ENCODE measurements around the gene SIRT2. TPM values are rescaled to one million over a fixed set of nuclear protein-coding genes. Genes with fewer than 3 reads are reported as not detected.
"Not testable (repeated sequence)": the region's sequence is repeated elsewhere in the genome, so short reads cannot be mapped to it uniquely, and the experiment has no call there.

The SIRT2 gene
- total and polyA plus RNA-seq, 4 donors = 34.6 to 51.2 (median 38.6) TPM

- DNase-seq; H3K4me1 ChIP-seq (ENCODE audit: control insufficient read depth in 1 of 2, insufficient read depth in 2 of 2, low read length in 2 of 2); H3K9me3 ChIP-seq (ENCODE audit: control insufficient read depth, low read length); H3K27ac ChIP-seq (ENCODE audit: low read depth in 1 of 2, low read length in 2 of 2); H3K27me3 ChIP-seq (ENCODE audit: control insufficient read depth in 1 of 2, insufficient read depth in 2 of 2, low read length in 1 of 2); H3K36me3 ChIP-seq (ENCODE audit: control insufficient read depth in 1 of 2, insufficient read depth in 2 of 2, low read length in 1 of 2); H3K4me3 ChIP-seq (ENCODE audit: low read length in 2 of 2); intact Hi-C loops (cut with DNase I); ATAC-seq (ENCODE audit: low FRiP score): not testable (repeated sequence)
- WGBS, 2 donors = 93 to 95% methylated on average over 7 of the region's 7 CpGs
Observed at GRCh38 chr19:38829203-38829602, 70.2 kb downstream of the SIRT2 start.

Other genes with a start within 250 kb of the SIRT2 start
- 1 to 10 TPM; 1.9 to 2.8 TPM for gene CAPN12, start 155.1 kb downstream of the SIRT2 start, total RNA-seq
- 1 to 10 TPM; 1.0 to 4.5 TPM for gene CAPN12, start 155.1 kb downstream of the SIRT2 start, polyA plus RNA-seq
- not detected for gene LGALS7, start 126.1 kb downstream of the SIRT2 start, total RNA-seq
- not detected for gene LGALS7, start 126.1 kb downstream of the SIRT2 start, polyA plus RNA-seq
- not detected for gene LGALS7B, start 110.4 kb downstream of the SIRT2 start, total RNA-seq
- gene LGALS7B, start 110.4 kb downstream of the SIRT2 start, polyA plus RNA-seq = not detected
- gene LGALS4, start 86.7 kb downstream of the SIRT2 start, total RNA-seq = 1 to 10 TPM in 1 of 2 donors, under 1 TPM in 1; 0.51 to 2.9 TPM
- gene LGALS4, start 86.7 kb downstream of the SIRT2 start, polyA plus RNA-seq = 100 to 1,000 TPM in 1 of 2 donors, 1 to 10 TPM in 1; 9.1 to 544 TPM
- 10 to 100 TPM; 92.2 to 95.1 TPM for gene ECH1, start 67.8 kb downstream of the SIRT2 start, total RNA-seq
- 100 to 1,000 TPM; 139 to 190 TPM for gene ECH1, start 67.8 kb downstream of the SIRT2 start, polyA plus RNA-seq
- gene HNRNPL, start 49.6 kb downstream of the SIRT2 start, total RNA-seq = 100 to 1,000 TPM; 220 TPM
- 100 to 1,000 TPM in 1 of 2 donors, 10 to 100 TPM in 1; 83.3 to 150 TPM for gene HNRNPL, start 49.6 kb downstream of the SIRT2 start, polyA plus RNA-seq
- gene RINL, start 21.3 kb downstream of the SIRT2 start, total RNA-seq = 1 to 10 TPM; 3.3 to 5.7 TPM
- gene RINL, start 21.3 kb downstream of the SIRT2 start, polyA plus RNA-seq = 1 to 10 TPM; 1.8 to 5.4 TPM
- 10 to 100 TPM; 16.0 to 24.5 TPM for gene NFKBIB, start 351 bp upstream of the SIRT2 start, total RNA-seq
- gene NFKBIB, start 351 bp upstream of the SIRT2 start, polyA plus RNA-seq = 10 to 100 TPM; 23.4 to 30.1 TPM
- not detected for gene CCER2, start 12.6 kb upstream of the SIRT2 start, total RNA-seq
- gene CCER2, start 12.6 kb upstream of the SIRT2 start, polyA plus RNA-seq = 1 to 10 TPM in 1 of 2 donors, not detected in 1; 1.2 TPM
- 10 to 100 TPM in 1 of 2 donors, 1 to 10 TPM in 1; 5.9 to 13.8 TPM for gene SARS2, start 31.1 kb upstream of the SIRT2 start, total RNA-seq
- 10 to 100 TPM in 1 of 2 donors, 1 to 10 TPM in 1; 9.5 to 72.4 TPM for gene SARS2, start 31.1 kb upstream of the SIRT2 start, polyA plus RNA-seq
- 10 to 100 TPM; 14.3 to 15.8 TPM for gene MRPS12, start 31.3 kb upstream of the SIRT2 start, total RNA-seq
- gene MRPS12, start 31.3 kb upstream of the SIRT2 start, polyA plus RNA-seq = 10 to 100 TPM; 24.9 to 33.3 TPM
- gene FBXO17, start 76.1 kb upstream of the SIRT2 start, total RNA-seq = 10 to 100 TPM; 23.6 to 33.0 TPM
- gene FBXO17, start 76.1 kb upstream of the SIRT2 start, polyA plus RNA-seq = 10 to 100 TPM in 1 of 2 donors, 1 to 10 TPM in 1; 8.3 to 26.0 TPM
- 1 to 10 TPM; 5.0 to 8.6 TPM for gene FBXO27, start 132.9 kb upstream of the SIRT2 start, total RNA-seq
- 1 to 10 TPM in 1 of 2 donors, under 1 TPM in 1; 0.25 to 2.8 TPM for gene FBXO27, start 132.9 kb upstream of the SIRT2 start, polyA plus RNA-seq
- not detected for gene ACP7, start 184.8 kb upstream of the SIRT2 start, total RNA-seq
- not detected for gene ACP7, start 184.8 kb upstream of the SIRT2 start, polyA plus RNA-seq
- gene PAK4, start 226.2 kb upstream of the SIRT2 start, total RNA-seq = 10 to 100 TPM; 15.9 to 22.2 TPM
- gene PAK4, start 226.2 kb upstream of the SIRT2 start, polyA plus RNA-seq = 10 to 100 TPM in 1 of 2 donors, 1 to 10 TPM in 1; 8.0 to 12.5 TPM

Measured in aorta (tissue), 5 donors.